Activated naive CD4-positive, alpha-beta T cell treated with anti-CD3 and anti-CD28 coated beads for 36 hours (primary cell): ENCODE data around the gene ATP1A4. TPM values are rescaled to one million over a fixed set of nuclear protein-coding genes. Genes with fewer than 3 reads are reported as not detected.

Experiments used
- CTCF ChIA-PET: fragments of 350-600 bp; sonication (Branson Sonifier 250); formaldehyde crosslinking; loops from one replicate; lab custom pipeline; 2021; ENCODE audit warnings: antibody characterized with exemption; lab: Charles Lee
- DNase-seq: peaks from one replicate; pipeline ENCODE4 v3.0.0-alpha.2; 2020
- H3K27ac Mint-ChIP-seq: one replicate; pipeline ENCODE4 v1.8.0; 2021; ENCODE audit warnings: mild to moderate bottlenecking, mixed read lengths
- H3K27me3 Mint-ChIP-seq: one replicate; pipeline ENCODE4 v1.8.0; 2021; ENCODE audit warnings: low read depth, mixed read lengths
- H3K36me3 Mint-ChIP-seq: one replicate; pipeline ENCODE4 v1.8.0; 2021; ENCODE audit warnings: low read depth, mixed read lengths
- H3K4me1 Mint-ChIP-seq: one replicate; pipeline ENCODE4 v1.8.0; 2021; ENCODE audit warnings: low read depth, mixed read lengths
- H3K4me3 Mint-ChIP-seq: one replicate; pipeline ENCODE4 v1.8.0; 2021; ENCODE audit warnings: mild to moderate bottlenecking, moderate library complexity, mixed read lengths
- H3K9me3 Mint-ChIP-seq: one replicate; pipeline ENCODE4 v1.8.0; 2021; ENCODE audit warnings: mixed read lengths
- intact Hi-C: fragments of 100-400 bp; cut with micrococcal nuclease; formaldehyde crosslinking; loops from one replicate; pipeline ENCODE4 v1.15.1; 2023
- total RNA-seq, 2 experiments: library from RNA; stranded (reverse); gene quantifications; one replicate each; pipeline ENCODE4 v1.2.3, GENCODE V29; 2021

ATP1A4 gene
- total RNA-seq, 2 experiments from 2014 or later = not detected

- Mint-ChIP-seq H3K27me3 (no peaks in the 10 kb centered on the region), H3K9me3 (no peaks in the 10 kb centered on the region), H3K4me1 (no peaks in the 10 kb centered on the region), H3K36me3 (no peaks in the 10 kb centered on the region), H3K27ac (no peak overlapping the region), H3K4me3 (no peak overlapping the region)
- CTCF ChIA-PET = interaction anchor here (1.7 to 6.0 kb wide), 3 partner anchors 66 to 103 kb away, joined by 4 to 139 read pairs (median 6); no protein-coding TSS in a partner anchor
- intact Hi-C loops = no loop called here
- no peak for DNase-seq
These were observed 36.9 kb downstream of the ATP1A4 start for GRCh38 chr1:160188341-160188740.

GRCh38 chr1:160189649-160190625 lies 38.5 kb downstream of the ATP1A4 start, which contains the start of gene CASQ1:
Gene CASQ1, plus strand, starts transcription at chr1:160190575. Its CDS starts 177 bp downstream, at chr1:160190752.
- intact Hi-C loops = no loop called here
- no peak within 1 kb of the TSS for H3K27ac Mint-ChIP-seq
- no peaks in the 10 kb centered on the region for H3K36me3 Mint-ChIP-seq
- no peaks in the 10 kb centered on the region for H3K4me1 Mint-ChIP-seq
- no peak for DNase-seq
- no peaks in the 10 kb centered on the region for H3K9me3 Mint-ChIP-seq
- CTCF ChIA-PET = interaction anchor here (0.6 to 6.0 kb wide), 12 partner anchors 11 to 187 kb away, joined by 3 to 139 read pairs (median 6); partner anchors contain the start of gene PEX19
- no peaks in the 10 kb centered on the region for H3K27me3 Mint-ChIP-seq
- H3K4me3 Mint-ChIP-seq = no peak within 1 kb of the TSS

DNA sequence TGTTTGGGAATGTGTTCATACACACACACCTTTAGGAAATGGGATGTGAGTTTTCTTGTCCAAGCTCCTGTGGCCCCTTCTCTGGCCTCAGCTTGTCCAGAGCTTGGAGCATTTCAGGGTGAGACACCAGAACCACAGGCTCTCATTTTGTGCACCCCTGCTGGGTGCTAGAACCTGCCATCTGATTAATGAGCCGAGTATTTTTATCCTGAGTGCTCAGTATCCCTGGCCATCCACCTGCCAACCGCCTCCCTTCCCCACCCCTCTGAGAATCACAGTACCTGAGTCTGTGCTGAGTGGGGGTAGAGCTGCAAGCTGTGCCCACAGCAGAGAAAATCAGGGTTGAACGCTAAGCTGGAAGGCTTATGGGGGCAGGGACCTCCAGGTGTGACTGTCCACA lies 40.4 kb downstream of the ATP1A4 start:
- Mint-ChIP-seq H3K9me3 (no peaks in the 10 kb centered on the region), H3K36me3 (no peaks in the 10 kb centered on the region), H3K27ac (no peak overlapping the region), H3K4me3 (no peak overlapping the region), H3K27me3 (no peaks in the 10 kb centered on the region), H3K4me1 (no peaks in the 10 kb centered on the region)
- CTCF ChIA-PET = interaction anchor here (0.6 to 6.0 kb wide), 12 partner anchors 9 to 185 kb away, joined by 3 to 139 read pairs (median 9); partner anchors contain the start of gene PEX19
- no peak for DNase-seq
- intact Hi-C loops = loop anchor here (2.0 kb wide), 1 partner anchor 225 kb away; no protein-coding TSS in a partner anchor

DNA sequence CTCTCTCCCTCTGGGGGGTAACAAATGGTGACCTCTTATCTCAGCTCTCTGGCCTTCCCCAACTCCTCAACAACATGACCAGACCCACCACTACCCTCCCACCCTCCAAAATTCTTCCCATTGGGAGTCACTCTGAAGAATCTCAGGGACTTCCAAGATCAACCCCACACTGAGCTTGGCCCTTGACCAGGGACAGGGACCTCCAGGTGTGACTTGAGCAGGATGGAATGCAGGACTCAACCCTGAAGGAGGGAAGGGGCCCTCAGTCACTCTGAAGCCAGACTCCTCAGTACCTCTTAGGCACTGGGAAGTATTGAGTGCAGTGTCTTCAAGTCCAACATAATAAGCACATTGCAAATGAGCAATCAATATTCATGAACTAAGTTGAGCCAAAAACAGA lies 40.8 kb downstream of the ATP1A4 start:
- Mint-ChIP-seq H3K9me3 (no peaks in the 10 kb centered on the region), H3K36me3 (no peaks in the 10 kb centered on the region), H3K4me3 (no peak overlapping the region), H3K27me3 (no peaks in the 10 kb centered on the region), H3K4me1 (no peaks in the 10 kb centered on the region), H3K27ac (no peak overlapping the region)
- CTCF ChIA-PET = interaction anchor here (1.2 to 6.0 kb wide), 10 partner anchors 18 to 185 kb away, joined by 3 to 139 read pairs (median 10); partner anchors contain the start of gene PEX19
- intact Hi-C loops = loop anchor here (2.0 kb wide), 1 partner anchor 225 kb away; no protein-coding TSS in a partner anchor
- no peak for DNase-seq

GRCh38 chr1:160193091-160193819 lies 41.9 kb downstream of the ATP1A4 start:
- no peak overlapping the region for H3K27ac Mint-ChIP-seq
- intact Hi-C loops = loop anchor here (1.0 to 2.0 kb wide), 7 partner anchors 13 to 414 kb away; no protein-coding TSS in a partner anchor
- H3K36me3 Mint-ChIP-seq = no peaks in the 10 kb centered on the region
- no peak overlapping the region for H3K4me3 Mint-ChIP-seq
- no peaks in the 10 kb centered on the region for H3K27me3 Mint-ChIP-seq
- no peaks in the 10 kb centered on the region for H3K4me1 Mint-ChIP-seq
- CTCF ChIA-PET = interaction anchor here (0.6 to 6.0 kb wide), 42 partner anchors 8 to 419 kb away, joined by 3 to 139 read pairs (median 4); partner anchors contain the start of gene PEX19
- peak; percentile 91 for DNase-seq
- no peaks in the 10 kb centered on the region for H3K9me3 Mint-ChIP-seq

DNA sequence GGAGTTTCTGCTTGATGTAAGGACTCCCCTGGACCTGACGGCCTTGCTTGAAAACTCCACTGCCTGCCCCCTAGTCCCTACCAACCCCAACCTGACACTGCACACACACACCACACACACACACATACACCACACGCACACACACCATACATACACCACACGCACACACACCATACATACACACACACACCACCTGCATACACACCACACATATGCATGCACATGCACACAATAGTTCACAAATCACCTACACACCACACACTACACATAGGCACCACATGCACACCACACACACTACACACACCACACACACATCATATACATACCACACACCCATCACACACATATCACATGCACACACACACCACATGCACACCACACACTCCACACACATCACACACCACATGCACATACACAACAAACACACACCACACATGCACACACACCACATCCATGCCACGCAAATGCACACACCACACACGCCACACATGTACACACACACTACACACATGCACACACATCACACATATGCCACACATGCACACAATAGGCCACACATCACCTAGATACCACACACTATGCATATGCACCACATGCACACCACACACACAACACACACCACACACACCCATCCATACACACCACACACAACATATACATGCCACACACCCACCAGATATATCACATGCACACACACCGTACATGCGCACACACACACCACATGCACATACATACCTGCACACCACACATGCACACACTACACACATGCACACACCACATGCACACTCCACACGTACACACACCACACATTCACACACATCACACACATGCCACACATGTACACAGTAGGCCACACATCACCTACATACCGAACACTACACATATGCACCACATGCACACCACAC lies 42.7 kb downstream of the ATP1A4 start:
- DNase-seq = no peak
- no peaks in the 10 kb centered on the region for H3K27me3 Mint-ChIP-seq
- H3K4me1 Mint-ChIP-seq = no peaks in the 10 kb centered on the region
- no peaks in the 10 kb centered on the region for H3K36me3 Mint-ChIP-seq
- no peak overlapping the region for H3K27ac Mint-ChIP-seq
- intact Hi-C loops = loop anchor here (1.0 to 2.0 kb wide), 7 partner anchors 12 to 413 kb away; no protein-coding TSS in a partner anchor
- H3K9me3 Mint-ChIP-seq = no peaks in the 10 kb centered on the region
- no peak overlapping the region for H3K4me3 Mint-ChIP-seq
- CTCF ChIA-PET = interaction anchor here (0.6 to 6.0 kb wide), 42 partner anchors 7 to 418 kb away, joined by 3 to 139 read pairs (median 5); partner anchors contain the start of gene PEX19

GRCh38 chr1:160194737-160195059 lies 43.3 kb downstream of the ATP1A4 start:
- Mint-ChIP-seq H3K4me1 (no peaks in the 10 kb centered on the region), H3K36me3 (no peaks in the 10 kb centered on the region), H3K27ac (no peak overlapping the region), H3K27me3 (no peaks in the 10 kb centered on the region), H3K9me3 (no peaks in the 10 kb centered on the region), H3K4me3 (no peak overlapping the region)
- CTCF ChIA-PET = interaction anchor here (1.1 to 3.0 kb wide), 4 partner anchors 58 to 182 kb away, joined by 3 to 24 read pairs (median 5); no protein-coding TSS in a partner anchor
- no peak for DNase-seq
- intact Hi-C loops = no loop called here

GRCh38 chr1:160196143-160196542 lies 44.7 kb downstream of the ATP1A4 start:
- Mint-ChIP-seq H3K9me3 (no peaks in the 10 kb centered on the region), H3K4me3 (no peak overlapping the region), H3K27me3 (no peaks in the 10 kb centered on the region), H3K4me1 (no peaks in the 10 kb centered on the region), H3K36me3 (no peaks in the 10 kb centered on the region), H3K27ac (no peak overlapping the region)
- no peak for DNase-seq
- CTCF ChIA-PET = interaction anchor here (0.7 to 3.0 kb wide), 3 partner anchors 96 to 183 kb away, joined by 3 to 24 read pairs (median 6); no protein-coding TSS in a partner anchor
- intact Hi-C loops = no loop called here

GRCh38 chr1:160197231-160197630 lies 45.8 kb downstream of the ATP1A4 start:
- Mint-ChIP-seq H3K9me3 (no peaks in the 10 kb centered on the region), H3K4me1 (no peaks in the 10 kb centered on the region), H3K4me3 (no peak overlapping the region), H3K36me3 (no peaks in the 10 kb centered on the region), H3K27me3 (no peaks in the 10 kb centered on the region), H3K27ac (no peak overlapping the region)
- no peak for DNase-seq
- CTCF ChIA-PET = interaction anchor here (3.0 kb wide), 1 partner anchor 94 kb away, joined by 24 read pairs; no protein-coding TSS in a partner anchor
- intact Hi-C loops = no loop called here

DNA sequence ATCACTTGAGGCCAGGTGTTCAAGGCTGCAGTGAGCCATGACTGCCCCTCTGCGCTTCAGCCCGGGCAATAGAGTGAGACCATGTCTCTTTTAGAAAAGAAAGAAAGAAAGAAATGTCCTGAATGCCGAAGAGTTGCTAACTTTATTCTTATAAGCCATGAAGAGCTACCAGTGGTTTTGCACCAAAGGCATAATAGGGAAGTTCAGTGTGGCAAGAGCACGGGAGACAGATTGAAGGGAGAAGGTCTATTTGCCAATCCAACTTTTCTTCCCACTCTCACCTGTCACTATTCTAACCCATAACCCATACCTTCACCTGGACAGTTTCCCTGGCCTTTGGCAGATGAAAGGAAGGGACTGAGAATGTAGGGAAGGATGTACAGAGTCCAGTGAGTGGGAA lies 49.4 kb downstream of the ATP1A4 start:
- H3K36me3 Mint-ChIP-seq = no peaks in the 10 kb centered on the region
- no peak for DNase-seq
- no peak overlapping the region for H3K27ac Mint-ChIP-seq
- CTCF ChIA-PET = interaction anchor here (1.3 to 5.7 kb wide), 6 partner anchors 7 to 176 kb away, joined by 3 to 39 read pairs (median 12); partner anchors contain the start of gene CASQ1
- intact Hi-C loops = no loop called here
- H3K27me3 Mint-ChIP-seq = no peaks in the 10 kb centered on the region
- H3K4me1 Mint-ChIP-seq = peaks cover 9% of the 10 kb centered on the region
- H3K9me3 Mint-ChIP-seq = no peaks in the 10 kb centered on the region
- no peak overlapping the region for H3K4me3 Mint-ChIP-seq
